B cell (primary cell): ENCODE data around the gene MOSPD2. TPM values are rescaled to one million over a fixed set of nuclear protein-coding genes. Genes with fewer than 3 reads are reported as not detected.

ENCODE experiments used
- ATAC-seq: fragments of 200-7000 bp; cut with Tn5 transposase; one replicate; pipeline ENCODE4 v1.10.0; 2021; ENCODE audit warnings: low read depth, mild to moderate bottlenecking, moderate number of reproducible peaks, moderate library complexity
- CTCF ChIA-PET: fragments of 350-600 bp; sonication (Branson Sonifier 250); formaldehyde crosslinking; loops from one replicate; lab custom pipeline; 2021; ENCODE audit warnings: antibody characterized with exemption, inconsistent platforms; lab: Charles Lee
- POLR2A ChIA-PET: fragments of 350-600 bp; sonication (Branson Sonifier 250); formaldehyde crosslinking; loops from one replicate; lab custom pipeline; 2021; ENCODE audit warnings: antibody characterized with exemption; lab: Charles Lee
- DNase-seq: peaks from one replicate; pipeline ENCODE4 v3.0.0; 2013
- H2AFZ ChIP-seq: 2 replicates; pipeline ENCODE4 v1.6.1; 2012; ENCODE audit warnings: mild to moderate bottlenecking, low read depth, low read length; ENCODE audit not compliant: insufficient read depth, poor library complexity, severe bottlenecking
- H3K27ac ChIP-seq, 2 donors: 1 replicate in 1 of 2; 2 replicates in 1 of 2; pipeline ENCODE4 v1.5.1; 2012 to 2013; ENCODE audit warnings: low read length in 2 of 2, mild to moderate bottlenecking in 2 of 2, moderate library complexity in 1 of 2
- H3K27me3 ChIP-seq, 4 experiments: fragments of 200-600 bp in 1 of 4; sonication (generic) in 1 of 4; replicated peaks in 1 of 4; 1 replicate in 2 of 4; 2 replicates in 2 of 4; pipeline versions ENCODE4 v1.6.1 to v1.7.0; 2013 to 2016; ENCODE audit warnings: low read length in 3 of 4, mild to moderate bottlenecking in 2 of 4, mixed read lengths in 1 of 4, moderate library complexity in 1 of 4; ENCODE audit not compliant: insufficient read depth in 4 of 4, control insufficient read depth in 3 of 4; ENCODE audit errors: control extremely low read depth in 1 of 4
- H3K36me3 ChIP-seq, 2 experiments: replicated peaks in 1 of 2; 1 replicate in 1 of 2; 2 replicates in 1 of 2; pipeline versions ENCODE4 v1.6.1 to v1.7.1; 2013; ENCODE audit warnings: low read length in 1 of 2; ENCODE audit not compliant: insufficient read depth in 2 of 2, control insufficient read depth in 1 of 2; ENCODE audit errors: control extremely low read depth in 1 of 2, extremely low read depth in 1 of 2
- H3K4me1 ChIP-seq, 2 donors: fragments of 200-600 bp in 1 of 2; sonication (generic) in 1 of 2; 1 replicate in 1 of 2; 2 replicates in 1 of 2; pipeline versions ENCODE4 v1.5.1 to v1.6.1; 2013 to 2017; ENCODE audit warnings: low read length in 2 of 2; ENCODE audit not compliant: control insufficient read depth in 2 of 2, insufficient read depth in 2 of 2
- H3K4me2 ChIP-seq: replicated peaks from 2 replicates; pipeline ENCODE3; 2012; ENCODE audit warnings: mild to moderate bottlenecking, low read depth, low read length; ENCODE audit not compliant: poor library complexity, severe bottlenecking
- H3K4me3 ChIP-seq, 5 experiments: fragments of 200-600 bp in 1 of 5; sonication (generic) in 1 of 5; 1 replicate in 3 of 5; 2 replicates in 2 of 5; pipeline versions ENCODE4 v1.5.1 to v1.7.0; 2011 to 2016; ENCODE audit warnings: low read length in 4 of 5, mild to moderate bottlenecking in 4 of 5, low read depth in 2 of 5, control low read depth in 1 of 5, moderate library complexity in 1 of 5; ENCODE audit not compliant: insufficient read depth in 1 of 5; ENCODE audit errors: control extremely low read depth in 1 of 5, extremely low read depth in 1 of 5
- H3K79me2 ChIP-seq: fragments of 200-600 bp; sonication (generic); one replicate; pipeline ENCODE4 v1.6.0; 2016; ENCODE audit warnings: low read length; ENCODE audit not compliant: control insufficient read depth, insufficient read depth
- H3K9ac ChIP-seq: fragments of 200-600 bp; sonication (generic); 2 replicates; pipeline ENCODE4 v1.6.1; 2017; ENCODE audit warnings: mild to moderate bottlenecking, low read length, moderate library complexity
- H3K9me3 ChIP-seq, 3 donors: one replicate each; pipeline versions ENCODE4 v1.6.1 to v1.7.1; 2013; ENCODE audit warnings: low read length in 2 of 3; ENCODE audit not compliant: control insufficient read depth in 2 of 3, insufficient read depth in 1 of 3; ENCODE audit errors: control extremely low read depth in 1 of 3
- H4K20me1 ChIP-seq: 2 replicates; pipeline ENCODE4 v1.6.0; 2012; ENCODE audit warnings: mild to moderate bottlenecking, low read length; ENCODE audit not compliant: insufficient read depth, control insufficient read depth, poor library complexity, severe bottlenecking
- H3K27ac Mint-ChIP-seq: one replicate; pipeline ENCODE4 v1.8.0; 2021; ENCODE audit warnings: mixed read lengths
- H3K27me3 Mint-ChIP-seq: one replicate; pipeline ENCODE4 v1.8.0; 2021; ENCODE audit warnings: mixed read lengths
- H3K4me1 Mint-ChIP-seq: one replicate; pipeline ENCODE4 v1.8.0; 2021; ENCODE audit warnings: mixed read lengths
- H3K4me3 Mint-ChIP-seq: one replicate; pipeline ENCODE4 v1.8.0; 2021; ENCODE audit warnings: mixed read lengths
- H3K9me3 Mint-ChIP-seq: one replicate; pipeline ENCODE4 v1.8.0; 2022; ENCODE audit warnings: mixed read lengths; ENCODE audit not compliant: insufficient read depth
- EZH2 ChIP-seq: IDR thresholded peaks from 2 replicates; pipeline ENCODE4 v1.6.1; 2012; ENCODE audit warnings: borderline replicate concordance, low read depth, mild to moderate bottlenecking, moderate library complexity, low read length; ENCODE audit not compliant: insufficient read depth, poor library complexity, severe bottlenecking
- WGBS: methylation state at CpG from one replicate; pipeline ENCODE4 v1.1.5; 2013; ENCODE audit warnings: missing lambda C conversion rate; ENCODE audit not compliant: insufficient coverage; 5-methylcytosine and 5-hydroxymethylcytosine counted together
- intact Hi-C: fragments of 100-400 bp; cut with micrococcal nuclease; formaldehyde crosslinking; loops from one replicate; pipeline ENCODE4 v1.10.0; 2022
- polyA plus RNA-seq: library from polyadenylated mRNA; depleted of rRNA; stranded (reverse); fragments of >200 nt; gene quantifications from 2 replicates; pipeline ENCODE4 v1.2.3, GENCODE V29; 2012
- total RNA-seq, 2 donors: library from RNA; stranded (reverse); fragments of 120-200 nt in 1 of 2; gene quantifications; 1 replicate in 1 of 2; 2 replicates in 1 of 2; pipeline versions ENCODE4 v1.2.3 to v1.2.4, GENCODE V29; 2013 to 2022
- TF ChIP-seq, protein P1 (sequence below): fragments of 200-600 bp; IDR thresholded peaks from one replicate; pipeline ENCODE4 v1.8.0; 2022; ENCODE audit warnings: antibody characterized with exemption, mild to moderate bottlenecking

MOSPD2 gene
- total and polyA plus RNA-seq, 2 donors (not counting 1 experiment from before 2014, with no cell fraction given): 5.2 to 23.1 TPM

GRCh38 chrX:14851526-14851925 lies 21.7 kb upstream of the MOSPD2 start:
- Histone ChIP-seq H3K4me3 (no peak overlapping the region), H2AFZ (no peak overlapping the region), H3K36me3 (no peaks in the 10 kb centered on the region), H3K9ac (peak overlapping the region; percentile 47), H4K20me1 (no peaks in the 10 kb centered on the region), H3K27me3 (no peaks in the 10 kb centered on the region), H3K27ac (peak overlapping the region in 1 of 2 donors; percentile 62), H3K4me2 (peak overlapping the region; percentile 48), H3K79me2 (no peaks in the 10 kb centered on the region), H3K4me1 (peaks cover 8 to 11% of the 10 kb centered on the region in 2 donors), H3K9me3 (no peaks in the 10 kb centered on the region)
- Mint-ChIP-seq H3K9me3 (no peaks in the 10 kb centered on the region), H3K27ac (no peak overlapping the region), H3K4me3 (no peak overlapping the region), H3K27me3 (no peaks in the 10 kb centered on the region), H3K4me1 (peaks cover 8% of the 10 kb centered on the region)
- DNase-seq (no peak), ATAC-seq (no peak)
- TF ChIP-seq EZH2: no peak
- TF ChIP-seq, protein P1, sequence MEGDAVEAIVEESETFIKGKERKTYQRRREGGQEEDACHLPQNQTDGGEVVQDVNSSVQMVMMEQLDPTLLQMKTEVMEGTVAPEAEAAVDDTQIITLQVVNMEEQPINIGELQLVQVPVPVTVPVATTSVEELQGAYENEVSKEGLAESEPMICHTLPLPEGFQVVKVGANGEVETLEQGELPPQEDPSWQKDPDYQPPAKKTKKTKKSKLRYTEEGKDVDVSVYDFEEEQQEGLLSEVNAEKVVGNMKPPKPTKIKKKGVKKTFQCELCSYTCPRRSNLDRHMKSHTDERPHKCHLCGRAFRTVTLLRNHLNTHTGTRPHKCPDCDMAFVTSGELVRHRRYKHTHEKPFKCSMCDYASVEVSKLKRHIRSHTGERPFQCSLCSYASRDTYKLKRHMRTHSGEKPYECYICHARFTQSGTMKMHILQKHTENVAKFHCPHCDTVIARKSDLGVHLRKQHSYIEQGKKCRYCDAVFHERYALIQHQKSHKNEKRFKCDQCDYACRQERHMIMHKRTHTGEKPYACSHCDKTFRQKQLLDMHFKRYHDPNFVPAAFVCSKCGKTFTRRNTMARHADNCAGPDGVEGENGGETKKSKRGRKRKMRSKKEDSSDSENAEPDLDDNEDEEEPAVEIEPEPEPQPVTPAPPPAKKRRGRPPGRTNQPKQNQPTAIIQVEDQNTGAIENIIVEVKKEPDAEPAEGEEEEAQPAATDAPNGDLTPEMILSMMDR: no peak
- POLR2A ChIA-PET: no interaction called here
- no CpG with 5 or more reads among the region's 3 CpGs for WGBS
- intact Hi-C loops: no loop called here
- CTCF ChIA-PET: no interaction called here

DNA sequence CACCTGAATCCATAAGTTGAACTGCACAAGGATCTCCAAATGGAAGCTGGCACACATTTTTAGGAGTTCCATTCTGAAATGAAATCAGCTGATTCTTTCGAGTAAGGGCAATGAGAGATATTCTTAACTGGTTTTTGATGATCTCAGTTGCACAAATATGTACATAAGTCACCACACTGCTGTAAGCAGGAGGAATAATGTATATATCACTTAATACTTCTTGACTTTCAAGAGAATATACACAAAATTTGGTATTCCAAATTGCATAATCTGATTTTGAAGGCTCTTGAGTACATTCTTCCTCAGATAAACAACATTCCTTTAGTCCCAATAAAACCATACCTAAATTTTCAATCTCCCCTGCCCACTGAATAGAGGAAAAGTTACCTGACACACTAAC lies 8.6 kb upstream of the MOSPD2 start:
- Histone ChIP-seq H3K9ac (no peak overlapping the region), H3K27me3 (no peaks in the 10 kb centered on the region), H2AFZ (no peak overlapping the region), H3K36me3 (no peaks in the 10 kb centered on the region), H3K4me1 (no peaks in the 10 kb centered on the region), H3K4me3 (no peak overlapping the region), H3K4me2 (no peak overlapping the region), H4K20me1 (no peaks in the 10 kb centered on the region), H3K9me3 (no peaks in the 10 kb centered on the region), H3K27ac (no peak overlapping the region), H3K79me2 (no peaks in the 10 kb centered on the region)
- H3K9me3 Mint-ChIP-seq: no peaks in the 10 kb centered on the region
- DNase-seq: no peak
- H3K4me1 Mint-ChIP-seq: no peaks in the 10 kb centered on the region
- intact Hi-C loops: no loop called here
- H3K4me3 Mint-ChIP-seq: no peak overlapping the region
- TF ChIP-seq, protein P1: no peak
- no peak for TF ChIP-seq EZH2
- no peak for ATAC-seq
- H3K27ac Mint-ChIP-seq: no peak overlapping the region
- no CpG with 5 or more reads among the region's 1 CpG for WGBS
- ChIA-PET POLR2A (no interaction called here), CTCF (no interaction called here)
- H3K27me3 Mint-ChIP-seq: no peaks in the 10 kb centered on the region
